HG03103 (cell line): ENCODE results near the gene PDCD2L.
"Not testable (repeated sequence)": the region's sequence is repeated elsewhere in the genome, so short reads cannot be mapped to it uniquely, and the experiment has no call there.

Experiments
- ATAC-seq: cut with Tn5 transposase; IDR thresholded peaks from one replicate; pipeline ENCODE4 v1.9.1; 2021; ENCODE audit warnings: low read depth; ENCODE audit not compliant: unreplicated experiment

PDCD2L gene

DNA sequence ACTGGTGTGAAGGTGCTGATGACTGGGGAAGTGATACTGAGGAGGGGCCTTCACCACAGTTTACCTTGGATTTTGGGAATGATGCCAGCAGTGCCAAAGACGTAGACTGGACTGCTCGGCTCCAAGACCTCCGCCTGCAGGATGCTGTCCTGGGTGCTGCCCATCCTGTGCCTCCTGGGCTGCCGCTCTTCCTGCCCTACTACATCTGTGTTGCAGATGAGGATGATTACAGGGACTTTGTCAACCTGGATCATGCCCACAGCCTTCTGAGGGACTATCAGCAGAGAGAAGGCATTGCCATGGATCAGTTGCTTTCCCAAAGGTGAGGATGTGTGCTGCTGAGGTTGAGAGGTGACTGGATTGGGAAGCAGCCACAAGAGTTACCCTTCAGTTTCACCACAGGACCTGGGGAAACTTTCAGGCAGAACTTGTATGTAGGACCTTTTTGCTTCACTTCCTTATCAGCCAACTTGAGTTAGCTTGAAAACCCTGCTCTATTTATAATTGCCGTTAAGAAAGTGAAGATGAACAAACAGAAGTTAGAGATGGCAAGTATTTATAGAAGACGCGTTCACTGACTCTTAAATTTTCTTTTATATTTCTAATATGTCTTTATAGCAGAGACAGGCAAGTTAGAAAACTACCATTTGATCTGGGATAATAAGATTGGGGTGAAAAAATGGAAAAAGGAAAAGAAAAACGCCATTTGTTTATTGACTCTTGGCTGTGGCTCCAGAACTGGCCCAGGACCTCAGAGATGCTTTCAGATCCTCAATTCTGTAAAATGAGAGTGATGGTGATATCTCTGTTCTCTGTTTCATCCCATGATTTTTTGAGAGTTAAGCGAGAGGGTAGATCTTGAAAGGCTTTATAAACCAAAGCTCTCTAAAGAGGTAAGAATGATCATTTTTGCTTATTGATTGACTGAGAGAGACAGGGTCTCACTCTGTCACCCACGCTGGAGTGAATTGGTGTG lies 5.3 kb downstream of the PDCD2L start:
- ATAC-seq: peak; percentile 47

GRCh38 chr19:34411216-34411615 lies 7.0 kb downstream of the PDCD2L start:
- ATAC-seq: no peak

DNA sequence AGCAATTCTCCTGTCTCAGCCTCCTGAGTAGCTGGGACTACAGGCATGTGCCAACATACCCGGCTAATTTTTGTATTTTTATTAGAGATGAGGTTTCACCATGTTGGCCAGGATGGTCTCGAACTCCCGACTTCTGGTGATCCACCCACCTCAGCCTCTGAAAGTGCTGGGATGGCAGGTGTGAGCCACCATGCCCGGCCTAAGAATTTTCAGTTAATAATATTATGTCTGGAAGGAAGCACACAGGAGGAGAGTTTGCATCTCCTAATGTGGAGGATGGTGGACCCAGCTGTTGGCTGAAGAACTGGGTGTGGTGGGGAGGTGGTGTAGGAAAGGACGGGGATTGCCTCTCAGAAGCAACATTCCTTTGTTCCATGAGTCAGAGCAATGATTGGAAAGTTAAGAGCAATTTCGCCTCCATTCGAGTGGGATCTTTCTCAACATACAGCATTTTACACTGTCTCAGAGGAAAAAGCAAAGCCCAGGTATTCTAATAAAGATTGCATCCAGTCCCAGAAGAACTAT lies 11.9 kb downstream of the PDCD2L start:
- no peak for ATAC-seq

GRCh38 chr19:34418300-34418699 lies 14.1 kb downstream of the PDCD2L start:
- no peak for ATAC-seq

DNA sequence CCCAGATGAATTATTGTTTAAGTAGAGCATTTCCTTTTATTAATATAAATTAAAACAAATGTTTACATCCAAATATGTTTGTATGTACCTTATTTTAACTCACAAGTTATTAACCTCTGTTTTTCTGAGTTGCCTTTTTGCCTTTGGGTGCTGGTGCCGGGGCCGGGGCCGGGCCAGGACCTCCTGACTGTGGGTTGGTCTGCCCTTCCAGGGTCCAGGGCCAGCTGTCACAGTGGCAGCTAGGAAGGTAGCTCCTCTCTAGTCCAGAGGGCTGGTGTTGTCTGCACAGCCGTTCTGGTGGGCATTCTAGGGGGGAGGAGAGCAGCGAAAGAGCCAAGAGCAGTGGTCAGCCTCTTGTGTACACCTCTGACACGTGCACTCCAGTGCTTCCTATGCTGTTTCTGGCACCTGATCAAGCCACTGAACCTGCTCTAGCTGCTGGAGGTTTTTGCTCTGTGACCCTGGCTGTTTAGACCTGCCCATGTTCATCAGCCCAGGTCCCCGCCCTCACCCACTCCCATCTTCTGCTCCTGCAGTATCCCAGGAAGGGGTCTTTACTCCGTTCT lies 22.0 kb downstream of the PDCD2L start:
- no peak for ATAC-seq

DNA sequence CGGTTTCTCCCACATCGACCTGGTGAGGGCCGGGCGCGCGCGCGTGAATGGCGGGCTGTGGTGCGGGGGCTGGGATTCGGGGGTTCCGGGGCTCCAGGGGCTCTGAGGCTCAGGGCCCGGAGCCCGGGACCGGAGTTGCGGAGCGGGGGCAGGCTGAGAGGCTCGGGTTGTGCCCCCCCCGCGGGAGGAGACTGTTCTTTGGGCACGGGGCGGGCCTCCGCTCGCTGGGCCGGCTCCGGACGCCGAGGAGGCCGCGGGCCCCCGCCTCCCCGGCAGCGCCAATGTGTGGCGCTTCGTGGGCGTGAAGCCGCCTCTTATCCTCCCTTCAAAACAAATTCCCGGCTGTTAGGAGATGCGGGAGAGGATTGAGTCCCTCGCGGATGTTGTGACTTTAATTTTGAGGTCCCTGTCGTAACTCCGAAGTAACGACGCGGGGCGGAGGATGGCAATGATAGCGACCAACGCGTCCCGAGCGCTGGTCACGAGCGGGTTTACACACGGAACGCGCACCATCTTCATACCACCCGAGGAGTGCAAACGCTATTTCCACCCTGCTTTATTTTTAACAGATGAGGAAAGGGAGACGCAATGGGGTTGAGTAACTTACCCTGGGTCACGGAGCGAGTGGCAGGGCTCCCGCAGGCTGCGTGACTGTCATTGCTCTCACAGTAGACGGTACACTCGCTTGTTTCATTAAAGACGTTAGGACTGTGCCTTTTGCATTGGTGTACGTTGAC lies 24.5 kb downstream of the PDCD2L start:
- peak; percentile 41 for ATAC-seq

DNA sequence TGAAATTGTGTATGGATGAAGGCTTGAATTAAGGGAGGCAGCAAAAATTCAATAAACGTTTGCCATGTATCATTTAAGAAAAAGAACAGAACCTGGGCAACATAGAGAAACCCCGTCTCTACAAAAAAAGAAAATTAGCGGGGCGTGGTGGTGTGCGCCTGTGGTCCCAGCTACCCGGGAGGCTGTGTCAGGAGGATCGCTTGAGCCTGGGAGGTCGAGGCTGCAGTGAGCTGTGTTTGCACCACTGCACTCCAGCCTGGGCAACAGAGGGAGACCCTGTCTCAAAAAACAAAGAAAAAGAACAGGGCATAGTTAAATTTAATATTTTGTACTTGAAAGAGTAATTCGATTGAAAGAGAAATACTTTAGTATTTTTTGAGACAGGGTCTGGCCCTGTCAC lies 25.4 kb downstream of the PDCD2L start:
- no peak for ATAC-seq

DNA sequence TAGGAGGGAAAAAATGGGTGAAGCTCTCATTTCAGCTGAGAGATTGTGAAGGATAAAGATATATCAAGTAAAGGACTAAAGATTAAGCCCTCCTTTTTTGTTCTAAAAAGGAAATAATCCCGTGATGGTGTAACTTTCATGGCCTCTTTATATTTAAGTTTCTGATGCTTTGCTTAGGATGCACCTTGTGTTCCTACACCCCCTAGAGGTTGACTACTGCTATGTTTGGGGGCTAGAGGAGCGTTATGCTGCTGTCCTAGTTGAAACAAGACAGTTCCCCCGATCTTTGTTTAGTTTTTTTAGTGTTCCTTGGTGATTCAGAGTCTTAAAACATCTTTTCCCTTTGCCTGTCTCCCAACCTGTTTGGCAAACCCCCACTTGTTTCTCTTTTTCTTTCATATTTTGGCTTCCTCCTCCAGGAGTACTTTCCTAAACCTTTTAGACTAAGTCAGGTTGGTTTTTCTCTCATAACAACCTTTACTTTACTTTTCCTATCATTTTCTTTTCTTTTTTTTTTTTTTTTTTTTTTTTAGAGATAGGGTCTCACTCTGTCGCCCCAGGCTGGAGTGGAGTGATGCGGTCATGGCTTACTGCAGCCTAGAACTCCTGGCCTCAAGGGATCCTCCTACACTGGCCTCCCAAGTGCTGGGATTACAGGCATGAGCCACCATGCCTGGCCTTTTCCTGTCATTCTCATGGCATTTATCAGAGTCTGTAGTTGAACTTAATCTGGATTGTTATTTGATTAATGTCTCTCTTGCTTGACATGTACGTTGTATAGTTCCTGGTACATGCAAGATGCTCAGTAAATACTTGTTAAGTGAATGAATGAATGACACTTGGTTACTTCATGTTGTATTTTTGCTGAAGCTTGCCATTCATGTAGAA lies 26.8 kb downstream of the PDCD2L start:
- no peak for ATAC-seq

DNA sequence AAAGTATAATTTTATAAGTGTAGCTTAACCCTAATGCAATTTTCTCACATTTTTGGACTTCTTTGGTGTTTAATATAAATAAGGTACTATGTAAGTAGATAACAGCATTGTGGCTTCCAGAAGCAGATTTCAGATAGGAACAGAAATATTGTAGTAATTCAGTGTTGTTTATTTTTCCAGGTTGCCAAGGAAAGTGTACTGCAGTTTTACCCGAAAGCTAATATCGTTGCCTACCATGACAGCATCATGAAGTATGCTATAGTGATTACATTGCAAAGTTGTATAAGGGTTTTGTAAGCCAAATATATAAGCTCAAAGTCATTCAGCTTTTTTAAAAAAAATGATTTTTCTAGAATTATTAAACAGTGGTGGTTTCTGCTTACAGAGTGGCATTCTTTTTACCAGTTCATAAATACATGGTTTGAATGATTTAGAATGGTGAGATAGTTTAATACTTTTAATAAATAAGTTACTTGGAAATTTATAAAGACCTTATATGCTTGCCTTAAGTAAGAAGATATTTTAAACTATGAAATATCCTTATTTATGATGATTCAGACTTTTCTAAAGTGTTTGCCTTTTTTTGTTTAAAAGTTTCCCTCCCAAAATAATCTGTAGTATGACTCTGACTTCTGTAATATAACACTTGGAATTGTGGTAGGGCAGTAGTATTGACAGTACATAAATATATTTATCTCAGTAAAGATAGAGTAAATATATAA lies 27.6 kb downstream of the PDCD2L start:
- ATAC-seq: no peak

DNA sequence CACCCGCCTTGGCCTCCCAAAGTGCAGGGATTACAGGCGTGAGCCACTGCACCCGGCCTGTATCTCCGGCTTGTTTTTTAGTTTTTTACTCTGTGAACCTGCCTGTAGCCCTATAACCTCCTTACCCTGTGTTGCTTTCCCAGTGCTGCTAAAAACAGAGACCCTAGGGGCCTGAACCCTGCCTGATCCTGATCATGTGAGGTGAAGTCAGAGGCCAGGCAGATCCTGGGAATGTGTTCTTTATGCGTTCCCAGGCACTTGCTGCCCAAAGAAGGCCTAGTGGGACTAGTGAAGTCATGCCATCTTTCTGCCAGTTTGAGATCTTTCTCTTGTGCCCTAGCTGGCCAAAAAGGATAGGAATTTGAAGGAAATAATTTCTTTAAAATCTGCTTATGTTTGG lies 28.6 kb downstream of the PDCD2L start:
- no peak for ATAC-seq

DNA sequence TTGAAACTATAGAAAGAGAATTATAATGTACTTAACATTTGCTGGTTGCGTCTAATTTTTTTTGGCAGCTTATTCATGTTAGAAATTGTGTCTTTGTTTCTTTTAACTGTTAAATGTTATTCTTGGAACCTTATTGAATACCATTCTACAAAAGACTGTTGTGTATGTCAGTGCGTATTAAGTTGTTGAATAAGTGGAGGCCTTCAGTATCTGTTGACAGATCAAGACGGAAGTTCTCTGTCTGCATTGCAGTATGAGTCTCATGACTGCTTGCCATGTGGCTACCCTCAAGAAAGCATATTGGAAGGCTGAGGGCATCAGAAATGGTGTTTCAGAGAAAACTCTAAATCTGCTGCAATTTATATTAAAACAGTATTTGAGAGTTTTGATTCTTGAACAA lies 32.5 kb downstream of the PDCD2L start:
- ATAC-seq: no peak

DNA sequence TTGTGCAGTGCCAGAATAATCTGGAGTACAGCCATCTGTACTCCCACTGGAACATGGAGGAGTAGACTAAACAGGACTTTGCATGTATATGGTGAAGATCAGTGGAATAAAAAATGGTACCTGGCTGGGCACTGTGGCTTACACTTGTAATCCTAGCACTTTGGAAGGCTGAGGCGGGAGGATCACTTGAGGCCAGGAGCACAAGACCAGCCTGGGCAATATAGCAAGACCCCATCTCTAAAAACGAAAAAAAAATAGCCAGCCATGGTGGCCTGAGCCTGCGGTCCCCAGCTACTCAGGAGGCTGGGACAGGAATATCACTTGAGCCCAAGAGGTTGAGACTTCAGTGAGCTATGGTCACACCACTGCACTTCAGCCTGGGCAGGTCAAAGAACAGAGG lies 44.0 kb downstream of the PDCD2L start:
- ATAC-seq: no peak

GRCh38 chr19:34452723-34453122 lies 48.5 kb downstream of the PDCD2L start:
- no peak for ATAC-seq

GRCh38 chr19:34454091-34454490 lies 49.9 kb downstream of the PDCD2L start:
- no peak for ATAC-seq

GRCh38 chr19:34454685-34455084 lies 50.5 kb downstream of the PDCD2L start:
- no peak for ATAC-seq

DNA sequence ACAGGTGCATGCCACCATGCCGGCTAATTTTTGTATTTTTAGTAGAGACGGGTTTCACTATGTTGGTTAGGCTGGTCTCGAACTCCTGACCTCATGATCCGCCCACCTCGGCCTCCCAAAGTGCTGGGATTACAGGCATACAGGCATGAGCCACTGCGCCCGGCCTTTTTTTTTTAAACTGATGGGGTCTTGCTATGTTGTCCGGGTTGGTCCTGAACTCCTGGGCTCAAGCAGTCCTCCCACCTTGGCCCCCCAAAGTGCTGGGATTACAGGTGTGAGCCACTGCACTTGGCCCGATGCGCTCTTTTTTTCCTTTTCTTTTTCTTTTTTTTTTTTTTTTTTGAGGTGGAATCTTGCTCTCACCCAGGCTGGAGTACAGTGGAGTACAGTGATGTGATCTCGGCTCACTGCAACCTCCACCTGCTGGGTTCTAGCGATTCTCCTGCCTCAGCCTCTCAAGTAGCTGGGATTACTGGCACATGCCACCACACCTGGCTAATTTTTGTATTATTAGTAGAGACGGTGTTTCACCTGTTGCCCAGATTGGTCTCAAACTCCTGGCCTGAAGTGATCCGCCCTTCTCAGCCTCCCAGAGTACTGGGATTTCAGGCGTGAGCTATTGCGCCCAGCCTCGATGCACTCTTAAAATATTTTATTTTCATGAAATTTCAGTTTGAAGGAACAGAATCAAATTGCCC lies 51.7 kb downstream of the PDCD2L start:
- not testable (repeated sequence) for ATAC-seq

DNA sequence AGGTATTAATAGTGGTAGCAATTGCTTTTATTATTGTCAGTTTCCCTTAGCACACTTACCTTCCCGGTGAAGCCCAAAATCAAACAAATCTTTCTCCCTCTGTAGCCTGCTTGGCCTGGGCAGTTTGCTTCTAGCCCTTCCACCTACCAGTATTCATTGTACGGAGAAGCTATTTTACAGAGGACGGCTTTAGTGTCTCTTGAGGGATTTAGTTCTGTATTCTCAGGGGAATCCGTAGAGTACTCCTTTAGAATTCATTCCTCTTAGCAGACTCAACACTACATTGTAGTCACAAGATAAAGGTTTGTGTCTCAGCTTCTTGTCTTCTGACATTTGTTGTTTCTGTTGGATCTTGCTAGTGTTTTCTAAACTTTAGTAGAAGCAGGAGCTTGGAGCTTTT lies 53.2 kb downstream of the PDCD2L start:
- no peak for ATAC-seq

DNA sequence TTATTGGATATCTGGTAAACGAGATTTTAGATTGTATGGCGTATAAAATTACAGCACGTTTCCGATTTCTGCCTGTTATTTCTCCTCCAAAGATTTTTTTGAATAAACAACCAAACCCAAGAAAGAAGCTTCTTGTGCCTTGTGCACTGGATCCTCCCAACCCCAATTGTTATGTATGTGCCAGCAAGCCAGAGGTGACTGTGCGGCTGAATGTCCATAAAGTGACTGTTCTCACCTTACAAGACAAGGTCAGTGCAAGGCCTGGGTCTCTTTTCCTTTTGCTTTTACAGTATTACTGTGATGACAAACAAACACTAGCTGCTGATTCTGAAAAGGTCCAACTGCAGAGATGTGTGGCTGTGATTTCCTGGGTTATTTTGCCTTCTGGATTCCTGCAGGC lies 54.5 kb downstream of the PDCD2L start:
- ATAC-seq: no peak

- no peak for ATAC-seq
Observed at GRCh38 chr19:34459614-34460013, 55.4 kb downstream of the PDCD2L start.
